ENCODE data around the gene STUM.
"Not testable (repeated sequence)": the region's sequence is repeated elsewhere in the genome, so short reads cannot be mapped to it uniquely, and the experiment has no call there.

The STUM gene

DNA sequence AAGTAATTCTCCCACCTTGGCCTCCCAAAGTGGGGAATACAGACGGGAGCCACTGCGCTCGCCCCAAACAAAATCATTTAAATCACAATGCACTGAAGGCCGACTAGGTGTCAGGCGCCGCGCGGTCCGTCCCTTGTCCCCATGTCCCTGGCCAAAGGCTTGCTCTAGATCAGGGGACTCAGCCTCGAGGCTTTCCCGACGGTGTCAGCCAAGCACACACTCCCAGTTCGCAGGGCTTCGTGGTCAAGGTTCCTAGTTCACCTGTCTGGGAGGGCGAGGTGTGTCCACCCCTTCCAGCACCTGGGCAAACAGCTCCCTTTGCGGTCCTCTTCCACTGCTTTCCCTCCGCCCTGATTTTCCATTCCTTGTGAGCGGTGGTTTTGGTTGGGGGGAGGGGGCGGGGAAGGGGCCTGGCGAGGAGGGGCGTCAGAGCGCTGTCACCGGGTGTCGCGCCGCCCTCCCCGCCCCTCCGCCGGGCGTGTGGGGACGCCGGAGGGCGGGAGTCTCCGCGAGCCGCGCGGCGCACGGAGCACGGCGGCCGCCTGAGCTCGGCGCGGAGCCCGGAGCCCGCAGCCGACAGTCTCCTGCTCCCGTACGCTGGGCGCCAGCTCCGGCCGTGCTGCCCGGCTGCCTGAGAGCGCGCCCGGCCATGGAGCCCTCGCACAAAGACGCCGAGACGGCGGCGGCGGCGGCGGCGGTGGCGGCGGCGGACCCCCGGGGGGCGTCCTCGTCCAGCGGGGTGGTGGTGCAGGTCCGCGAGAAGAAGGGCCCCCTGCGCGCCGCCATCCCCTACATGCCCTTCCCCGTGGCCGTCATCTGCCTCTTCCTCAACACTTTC, at the start of gene STUM:
TSS of gene STUM (plus strand) at position 509 of the 838 bp plus-strand sequence. CDS start at position 650, 141 bp downstream.
- DNase-seq: peak; percentile 27

DNA sequence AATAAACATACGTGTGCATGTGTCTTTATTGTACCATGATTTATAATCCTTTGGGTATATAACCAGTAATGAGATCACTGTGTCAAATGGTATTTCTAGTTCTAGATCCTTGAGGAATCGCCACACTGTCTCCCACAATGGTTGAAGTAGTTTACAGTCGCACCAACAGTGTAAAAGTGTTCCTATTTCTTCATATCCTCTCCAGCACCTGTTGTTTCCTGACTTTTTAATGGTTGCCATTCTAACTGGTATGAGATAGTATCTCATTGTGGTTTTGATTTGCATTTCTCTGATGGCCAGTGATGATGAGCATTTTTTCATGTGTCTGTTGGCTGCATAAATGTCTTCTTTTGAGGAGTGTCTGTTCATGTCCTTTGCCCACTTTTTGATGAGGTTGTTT, 48.9 kb upstream of the STUM start:
- DNase-seq: not testable (repeated sequence)

DNA sequence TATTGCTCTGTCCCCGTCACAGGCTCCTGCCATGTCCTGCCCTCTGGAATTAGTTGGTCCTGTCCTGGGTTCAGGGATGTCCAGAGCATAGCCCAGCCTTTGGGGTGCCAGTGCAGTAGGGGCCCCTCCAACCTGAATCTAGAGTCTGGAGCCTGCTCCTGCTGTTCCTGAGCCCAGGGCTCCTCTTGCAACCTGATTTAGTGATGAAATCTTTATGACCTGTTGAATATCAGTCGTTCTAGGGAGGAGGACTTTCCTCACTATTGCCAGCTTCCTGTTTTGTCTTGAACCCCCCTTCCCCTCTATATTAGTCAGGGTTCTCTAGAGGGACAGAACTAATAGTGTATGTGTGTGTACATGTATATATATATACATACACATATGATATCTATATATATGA, 42.5 kb upstream of the STUM start:
- DNase-seq: no peak

- DNase-seq: no peak
Measured at GRCh38 chr1:226506921-226507320, 41.6 kb upstream of the STUM start.

- DNase-seq: no peak
Measured at GRCh38 chr1:226510453-226510852, 38.1 kb upstream of the STUM start.

- DNase-seq: no peak
Measured at GRCh38 chr1:226511296-226511695, 37.3 kb upstream of the STUM start.

GRCh38 chr1:226512076-226512728, 36.4 kb upstream of the STUM start:
- no peak for DNase-seq

DNA sequence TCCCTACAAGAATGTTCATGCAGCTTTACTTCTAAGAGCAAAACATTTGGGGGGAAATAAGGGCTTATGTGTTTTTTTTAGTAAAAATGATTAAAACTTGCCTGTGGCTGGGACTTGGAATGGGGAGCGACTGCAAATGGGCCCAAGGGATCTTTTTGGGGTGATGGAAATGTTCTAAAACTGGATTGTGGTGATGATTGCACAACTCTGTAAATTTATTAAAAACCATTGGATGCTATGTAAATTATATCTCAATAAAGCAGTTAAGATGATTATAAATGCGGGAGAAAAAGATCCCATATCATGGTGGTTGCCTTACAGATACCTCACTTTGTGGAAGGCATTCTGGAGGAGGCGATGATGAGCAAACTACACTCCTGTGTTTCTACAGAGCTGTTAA, 30.2 kb upstream of the STUM start:
- no peak for DNase-seq

GRCh38 chr1:226519135-226519534, 29.4 kb upstream of the STUM start:
- no peak for DNase-seq

DNA sequence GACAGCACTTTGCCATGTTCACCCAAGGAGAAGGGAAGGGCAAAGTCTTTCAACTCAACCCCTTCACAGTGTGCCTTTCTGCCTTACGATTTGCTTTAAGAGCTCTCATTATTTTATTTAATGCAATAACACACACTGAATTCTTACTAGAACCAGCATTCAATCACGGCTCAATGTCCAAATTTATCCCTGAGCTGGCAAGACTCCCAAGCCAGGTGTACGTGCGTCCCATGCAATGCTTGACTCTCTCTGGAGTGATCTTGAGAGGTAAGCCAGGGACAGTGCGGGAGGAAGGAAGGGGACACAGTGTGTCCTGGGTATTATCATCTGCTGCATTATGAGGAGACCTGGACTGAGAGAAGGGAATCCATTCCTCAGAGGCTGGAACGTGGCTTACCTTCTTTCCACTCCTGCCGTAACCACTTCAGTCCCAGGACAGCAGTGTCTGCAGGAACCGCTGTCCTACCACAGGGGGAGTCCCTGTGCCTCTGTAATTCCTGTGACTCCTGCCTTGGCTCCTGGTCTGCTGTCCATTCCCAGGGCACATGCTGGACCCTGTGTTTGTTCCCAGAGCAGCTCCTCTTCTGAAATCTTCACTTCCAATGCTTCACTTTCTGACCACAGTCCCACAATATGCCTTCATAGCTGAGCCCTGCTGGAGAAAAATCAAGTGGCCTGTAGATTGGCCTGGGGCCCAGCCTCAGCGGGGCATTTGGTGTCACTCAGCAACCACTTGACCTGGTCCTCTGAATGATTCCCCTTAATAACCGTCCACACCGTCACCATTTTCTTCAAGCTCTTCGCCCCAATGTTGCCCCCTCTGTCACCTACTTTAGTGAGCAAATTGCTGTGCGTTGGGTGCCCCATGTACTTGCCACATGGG, 28.6 kb upstream of the STUM start:
- DNase-seq: no peak

- no peak for DNase-seq
Measured at GRCh38 chr1:226520640-226521355, 27.8 kb upstream of the STUM start.

DNA sequence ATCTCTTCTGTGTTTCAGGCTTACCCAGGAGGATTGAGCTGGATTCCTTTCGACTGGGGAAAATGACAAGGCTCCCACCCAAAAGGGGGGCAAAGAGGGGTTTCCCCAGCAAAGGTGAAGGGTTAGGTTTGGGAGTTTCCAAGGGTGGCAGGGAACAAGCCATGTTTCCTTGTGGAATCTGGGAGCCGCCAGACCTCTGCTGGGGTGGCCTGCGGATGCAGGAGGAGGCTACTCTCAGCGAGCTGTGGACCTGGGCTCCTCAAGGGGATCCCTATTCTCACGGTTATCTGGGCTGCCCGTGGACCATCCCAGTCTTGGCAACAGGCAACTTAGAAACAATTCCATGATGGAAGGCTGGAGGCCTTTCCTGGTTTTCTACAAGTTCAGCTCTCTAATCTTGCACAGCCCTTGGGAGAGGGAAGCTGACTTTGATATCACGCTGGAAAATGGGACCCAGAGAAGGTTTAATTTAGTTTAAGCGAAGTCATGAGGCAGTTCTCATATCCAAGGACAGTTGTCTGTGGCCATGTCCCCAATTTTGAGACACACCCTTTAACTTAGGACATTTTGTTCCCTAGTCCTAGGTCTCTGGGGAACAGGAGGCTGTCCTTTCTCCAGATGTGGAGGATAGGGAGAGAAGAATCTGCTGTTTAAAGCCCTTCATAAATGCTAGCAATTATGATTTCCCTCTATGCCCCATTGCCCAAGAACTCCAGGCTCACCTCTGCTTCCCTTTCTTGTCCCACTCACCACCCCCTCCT, 24.7 kb upstream of the STUM start:
- no peak for DNase-seq

GRCh38 chr1:226524547-226524946, 24.0 kb upstream of the STUM start:
- DNase-seq: no peak

GRCh38 chr1:226525750-226526149, 22.8 kb upstream of the STUM start:
- DNase-seq: no peak

DNA sequence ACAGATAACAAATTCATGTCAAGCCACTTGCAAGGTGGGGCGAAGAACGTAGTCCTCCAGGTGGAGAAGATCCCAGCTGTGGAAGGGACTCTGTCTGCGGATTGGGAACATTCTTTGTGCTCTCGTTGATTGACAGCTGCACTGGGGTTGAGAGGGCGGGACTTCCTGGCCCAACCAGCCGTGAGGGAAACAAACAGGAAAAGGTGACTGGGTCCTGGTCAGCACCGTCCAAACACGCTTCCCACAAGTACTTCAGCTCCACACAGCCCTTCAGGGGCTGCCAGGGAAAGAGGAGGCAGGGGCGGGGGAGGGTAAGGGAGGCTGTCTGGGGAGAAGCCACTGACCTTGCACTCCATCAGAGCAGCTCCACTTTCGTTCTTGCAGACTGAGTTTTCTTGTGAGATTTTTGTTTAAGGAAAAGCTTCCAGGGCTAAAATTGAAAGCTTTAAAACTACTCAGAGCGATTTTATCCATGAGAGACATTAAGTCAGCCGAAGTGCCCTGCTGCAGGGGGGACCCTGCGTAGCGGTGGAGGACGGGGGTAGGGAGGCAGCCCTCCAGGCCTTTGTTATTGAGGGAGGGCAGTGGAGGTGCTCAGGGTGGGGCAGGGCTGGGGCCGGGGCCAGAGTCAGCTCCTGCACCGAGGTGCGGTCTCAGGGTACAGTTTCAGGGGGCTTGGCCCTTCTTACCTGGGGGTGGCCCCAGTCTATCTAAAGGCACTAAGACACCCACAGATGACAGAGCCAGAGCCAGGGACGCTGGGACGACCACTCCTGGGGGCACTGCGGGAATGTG, 21.6 kb upstream of the STUM start:
- no peak for DNase-seq

DNA sequence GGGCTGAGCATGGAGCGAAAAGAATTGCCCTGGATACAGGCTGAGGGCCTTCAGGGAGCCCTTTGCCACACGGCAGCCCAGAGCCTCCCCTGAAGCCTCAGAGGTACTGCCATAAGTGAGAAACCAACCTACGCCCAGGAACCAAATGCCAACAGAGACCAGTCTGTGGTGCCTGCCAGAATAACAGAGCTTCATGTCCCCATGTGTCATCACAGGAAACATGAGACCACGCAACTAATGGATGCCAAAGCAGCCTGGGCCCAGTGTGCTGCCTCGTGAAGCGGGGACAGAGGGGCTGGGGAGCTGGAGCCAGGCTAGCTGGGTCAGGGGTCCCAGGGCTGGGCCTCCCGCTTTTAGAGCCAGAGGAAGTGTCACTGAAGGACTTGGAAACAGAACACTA, 18.7 kb upstream of the STUM start:
- no peak for DNase-seq

- DNase-seq: no peak
Measured at GRCh38 chr1:226530591-226530990, 18.0 kb upstream of the STUM start.

- no peak for DNase-seq
Measured at GRCh38 chr1:226531360-226532093, 17.0 kb upstream of the STUM start.

DNA sequence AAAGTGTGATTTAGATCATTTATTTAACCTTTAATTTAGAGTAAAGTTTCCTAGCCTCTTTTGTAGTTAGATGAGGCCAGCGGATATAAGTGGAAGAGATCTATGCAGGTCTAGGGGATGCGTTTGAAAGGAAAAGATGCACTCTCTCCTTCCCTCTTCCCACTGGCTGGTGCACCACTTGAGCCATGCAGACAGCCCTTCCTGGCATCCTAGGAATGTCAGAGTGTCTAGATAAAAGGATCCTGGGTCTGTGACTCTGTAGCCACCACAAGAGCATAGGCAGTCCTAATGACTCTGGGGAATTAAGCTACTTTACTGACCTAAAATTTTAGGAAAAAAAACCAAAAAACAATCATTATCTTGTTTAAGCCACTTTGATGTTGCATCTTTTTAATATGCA, 16.0 kb upstream of the STUM start:
- DNase-seq: no peak

DNA sequence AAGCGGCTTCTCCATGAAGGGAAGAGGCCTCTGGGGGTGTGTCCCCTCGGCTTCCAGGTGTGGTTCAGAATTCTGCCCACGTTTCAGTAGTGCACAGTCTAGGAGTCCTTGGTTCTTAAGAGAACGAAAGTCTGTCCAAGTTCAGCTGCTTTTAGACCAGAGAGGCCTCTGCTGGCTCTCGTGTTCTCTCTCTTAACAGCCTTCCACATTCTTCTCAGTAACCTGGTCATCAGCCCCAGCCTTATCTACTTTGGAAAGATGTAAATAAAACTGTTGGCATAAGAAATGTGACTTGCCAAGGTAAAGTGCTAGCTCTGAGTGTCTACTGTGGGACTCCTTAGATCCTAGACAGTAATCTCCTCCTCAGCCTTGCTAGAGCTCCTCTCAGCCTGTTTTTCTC, 15.3 kb upstream of the STUM start:
- DNase-seq: no peak
